Gastroesophageal sphincter (tissue), 3 donors: Measurements from ENCODE around the gene ROBO3.

Experiments
- CTCF ChIP-seq, 4 experiments: fragments of 200-600 bp in 2 of 4; fragments of 450-650 bp in 2 of 4; sonication (generic) in 1 of 4; IDR thresholded peaks; one replicate each; pipeline ENCODE4 v1.5.1; 2017 to 2019; ENCODE audit warnings: antibody characterized with exemption in 4 of 4, mild to moderate bottlenecking in 2 of 4, moderate library complexity in 2 of 4
- POLR2AphosphoS5 ChIP-seq: sonication (generic); formaldehyde crosslinking; IDR thresholded peaks from one replicate; pipeline ENCODE4 v1.6.1; 2017; ENCODE audit warnings: antibody characterized with exemption

GRCh38 chr11:124890151-124890550 is 24.9 kb downstream of the ROBO3 start:
- TF ChIP-seq CTCF (IDR thresholded peaks at IDR 0.05): no peak
- TF ChIP-seq POLR2AphosphoS5: no peak
